Sigmoid colon (tissue), 7 donors: ENCODE measurements around the gene NR3C2. TPM values are rescaled to one million over a fixed set of nuclear protein-coding genes. Genes with fewer than 3 reads are reported as not detected.

Experiments used
- DNase-seq: peaks from one replicate; pipeline ENCODE4 v3.0.0-alpha.2; 2019
- H3K27ac ChIP-seq, 4 donors: fragments of 200-600 bp; sonication (generic); one replicate each; pipeline ENCODE4 v1.5.1; 2016 to 2019; ENCODE audit warnings: mild to moderate bottlenecking in 1 of 4
- H3K27me3 ChIP-seq, 3 donors: fragments of 200-600 bp; sonication (generic); one replicate each; pipeline ENCODE4 v1.5.1; 2019; ENCODE audit warnings: mild to moderate bottlenecking in 1 of 3
- H3K36me3 ChIP-seq, 4 donors: fragments of 200-600 bp; sonication (generic); one replicate each; pipeline ENCODE4 v1.5.1; 2016 to 2019
- H3K4me1 ChIP-seq, 4 donors: fragments of 200-600 bp; sonication (generic); one replicate each; pipeline ENCODE4 v1.5.1; 2017 to 2019
- H3K4me3 ChIP-seq, 4 donors: fragments of 200-600 bp; sonication (generic); one replicate each; pipeline ENCODE4 v1.5.1; 2017 to 2019; ENCODE audit warnings: mild to moderate bottlenecking in 2 of 4, moderate library complexity in 1 of 4
- H3K9me3 ChIP-seq, 4 donors: fragments of 200-600 bp in 3 of 4; sonication (generic) in 3 of 4; one replicate each; pipeline versions ENCODE4 v1.5.1 to v1.6.1; 2013 to 2019
- EP300 ChIP-seq, 4 donors: sonication (generic); formaldehyde crosslinking; IDR thresholded peaks; one replicate each; pipeline ENCODE4 v1.6.1; 2017; ENCODE audit warnings: antibody characterized with exemption in 4 of 4
- POLR2A ChIP-seq, 2 donors: fragments of 450-650 bp; IDR thresholded peaks; one replicate each; pipeline ENCODE4 v1.6.1; 2016; ENCODE audit warnings: antibody characterized with exemption in 2 of 2, mild to moderate bottlenecking in 2 of 2, moderate library complexity in 2 of 2
- POLR2AphosphoS5 ChIP-seq, 4 donors: sonication (generic); formaldehyde crosslinking; IDR thresholded peaks; one replicate each; pipeline ENCODE4 v1.6.1; 2017; ENCODE audit warnings: antibody characterized with exemption in 4 of 4
- WGBS, 2 donors: extraction: QIAGEN DNeasy Blood & Tissue Kit; methylation state at CpG; one replicate each; pipeline ENCODE4 v1.1.7; 2013; 5-methylcytosine and 5-hydroxymethylcytosine counted together
- intact Hi-C: fragments of 100-400 bp; cut with DNase I; formaldehyde crosslinking; loops from one replicate; pipeline ENCODE4 v1.15.1; 2023
- polyA plus RNA-seq, 3 donors: library from polyadenylated mRNA; stranded (reverse); fragments of 200-250 nt; gene quantifications; one replicate each; pipeline ENCODE4 v1.2.3, GENCODE V29; 2013
- total RNA-seq, 4 donors: library from RNA; depleted of rRNA; stranded (reverse); fragments of >200 nt; gene quantifications; one replicate each; pipeline ENCODE4 v1.1.0, GENCODE V29; 2016
- TF ChIP-seq, protein P1 (sequence below), 4 experiments: fragments of 450-650 bp in 3 of 4; fragments of 200-600 bp in 1 of 4; IDR thresholded peaks; one replicate each; pipeline ENCODE4 v1.5.1; 2016 to 2019; ENCODE audit warnings: antibody characterized with exemption in 4 of 4, mild to moderate bottlenecking in 3 of 4, moderate library complexity in 2 of 4
- donor health status: healthy with polysubstance abuse.
- donor health status: Bipolar disorder and iron deficiency.
- donor health status: healthy.

Gene NR3C2
- total and polyA plus RNA-seq, 7 donors = 15.6 to 34.9 (median 23.4) TPM

DNA sequence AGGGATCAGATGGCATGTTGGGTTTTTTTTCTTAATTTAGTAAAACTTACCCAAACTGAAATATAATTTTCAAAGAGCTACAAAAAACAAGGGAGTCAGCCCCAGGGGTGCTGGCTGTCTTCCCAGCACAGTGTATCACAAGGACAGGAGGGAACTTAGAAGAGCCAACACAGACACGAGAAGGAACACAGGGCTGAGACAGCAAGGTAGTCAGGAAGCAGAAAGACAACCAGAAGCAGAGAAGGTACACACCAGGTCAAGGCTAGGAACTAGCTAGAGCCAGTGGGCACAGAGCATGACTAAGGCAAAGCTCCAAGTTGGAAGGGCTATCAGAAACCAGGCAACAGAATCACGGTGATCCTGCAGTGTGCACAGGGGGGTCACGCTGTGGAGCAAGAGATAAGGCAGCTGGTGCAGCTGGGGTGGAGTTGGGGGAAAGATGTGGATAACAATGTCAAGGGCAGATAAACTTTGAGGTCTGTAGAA is 168.7 kb downstream of the NR3C2 start:
- Histone ChIP-seq H3K27ac (no peak overlapping the region), H3K4me1 (peaks cover 0 to 20% (median 13%) of the 10 kb centered on the region in 4 donors), H3K9me3 (no peaks in the 10 kb centered on the region), H3K4me3 (no peak overlapping the region), H3K27me3 (no peaks in the 10 kb centered on the region), H3K36me3 (no peaks in the 10 kb centered on the region)
- TF ChIP-seq POLR2A (IDR thresholded peaks at IDR 0.05) = no peak
- no peak for TF ChIP-seq POLR2AphosphoS5 (IDR thresholded peaks at IDR 0.05)
- TF ChIP-seq EP300 (IDR thresholded peaks at IDR 0.05) = no peak
- TF ChIP-seq, protein P1, sequence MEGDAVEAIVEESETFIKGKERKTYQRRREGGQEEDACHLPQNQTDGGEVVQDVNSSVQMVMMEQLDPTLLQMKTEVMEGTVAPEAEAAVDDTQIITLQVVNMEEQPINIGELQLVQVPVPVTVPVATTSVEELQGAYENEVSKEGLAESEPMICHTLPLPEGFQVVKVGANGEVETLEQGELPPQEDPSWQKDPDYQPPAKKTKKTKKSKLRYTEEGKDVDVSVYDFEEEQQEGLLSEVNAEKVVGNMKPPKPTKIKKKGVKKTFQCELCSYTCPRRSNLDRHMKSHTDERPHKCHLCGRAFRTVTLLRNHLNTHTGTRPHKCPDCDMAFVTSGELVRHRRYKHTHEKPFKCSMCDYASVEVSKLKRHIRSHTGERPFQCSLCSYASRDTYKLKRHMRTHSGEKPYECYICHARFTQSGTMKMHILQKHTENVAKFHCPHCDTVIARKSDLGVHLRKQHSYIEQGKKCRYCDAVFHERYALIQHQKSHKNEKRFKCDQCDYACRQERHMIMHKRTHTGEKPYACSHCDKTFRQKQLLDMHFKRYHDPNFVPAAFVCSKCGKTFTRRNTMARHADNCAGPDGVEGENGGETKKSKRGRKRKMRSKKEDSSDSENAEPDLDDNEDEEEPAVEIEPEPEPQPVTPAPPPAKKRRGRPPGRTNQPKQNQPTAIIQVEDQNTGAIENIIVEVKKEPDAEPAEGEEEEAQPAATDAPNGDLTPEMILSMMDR (IDR thresholded peaks at IDR 0.05) = no peak
- WGBS, 2 donors = 33 to 38% methylated on average over 3 of the region's 3 CpGs
- DNase-seq = no peak
- intact Hi-C loops = no loop called here

DNA sequence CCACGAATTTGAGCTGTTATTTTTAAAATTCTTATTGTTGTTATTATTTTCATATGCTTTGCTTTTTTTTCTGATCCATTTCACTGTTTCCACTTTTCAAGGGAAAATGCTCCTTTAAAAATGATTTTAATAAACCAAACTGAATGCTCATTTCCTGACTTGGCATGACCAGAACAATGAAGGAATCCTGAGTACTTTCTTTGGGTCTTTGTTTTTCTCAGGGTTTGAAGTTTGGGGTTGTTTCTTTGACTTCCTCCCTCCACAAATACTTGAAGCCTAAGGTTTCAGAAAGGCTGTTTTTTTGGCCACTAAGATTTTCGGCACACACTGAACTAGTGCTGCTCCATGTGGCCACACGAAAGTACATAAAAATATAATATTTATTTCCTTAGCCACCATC is 171.0 kb downstream of the NR3C2 start:
- DNase-seq = no peak
- 86 to 89% methylated on average over 3 of the region's 3 CpGs for WGBS, 2 donors
- TF ChIP-seq EP300 (IDR thresholded peaks at IDR 0.05) (no peak), POLR2AphosphoS5 (IDR thresholded peaks at IDR 0.05) (no peak), POLR2A (IDR thresholded peaks at IDR 0.05) (no peak)
- TF ChIP-seq, protein P1 (IDR thresholded peaks at IDR 0.05) = no peak
- H3K36me3 ChIP-seq = no peaks in the 10 kb centered on the region
- no peaks in the 10 kb centered on the region for H3K9me3 ChIP-seq
- intact Hi-C loops = no loop called here
- H3K27me3 ChIP-seq = no peaks in the 10 kb centered on the region
- no peak overlapping the region for H3K4me3 ChIP-seq
- H3K4me1 ChIP-seq = peaks cover 0 to 20% (median 10%) of the 10 kb centered on the region in 4 donors
- no peak overlapping the region for H3K27ac ChIP-seq

DNA sequence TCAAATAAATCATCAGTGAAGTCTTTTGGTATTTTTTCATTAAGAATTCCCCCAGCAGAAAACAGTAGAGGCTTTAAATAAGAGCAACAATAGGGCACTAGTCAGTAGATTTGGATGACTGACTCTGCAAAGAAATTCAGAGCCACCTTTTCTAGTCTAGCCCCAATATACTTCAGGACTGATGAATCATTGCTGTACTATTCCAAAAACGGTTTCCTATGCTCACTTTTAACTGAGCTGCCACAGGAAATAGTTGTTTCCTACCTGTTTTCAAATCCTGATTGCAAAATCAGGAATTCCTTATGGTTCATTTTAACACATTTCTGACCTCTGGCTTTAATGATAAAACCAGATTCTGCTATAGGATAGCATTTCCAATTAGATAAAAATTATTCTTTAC is 171.6 kb downstream of the NR3C2 start:
- intact Hi-C loops = no loop called here
- H3K27ac ChIP-seq = no peak overlapping the region
- 22 to 28% methylated on average over 1 of the region's 1 CpG for WGBS, 2 donors
- TF ChIP-seq EP300 (IDR thresholded peaks at IDR 0.05) (no peak), POLR2A (IDR thresholded peaks at IDR 0.05) (no peak), POLR2AphosphoS5 (IDR thresholded peaks at IDR 0.05) (no peak)
- TF ChIP-seq, protein P1 (IDR thresholded peaks at IDR 0.05) = no peak
- no peak for DNase-seq
- H3K27me3 ChIP-seq = no peaks in the 10 kb centered on the region
- no peaks in the 10 kb centered on the region for H3K36me3 ChIP-seq
- no peaks in the 10 kb centered on the region for H3K9me3 ChIP-seq
- H3K4me1 ChIP-seq = peaks cover 0 to 20% (median 10%) of the 10 kb centered on the region in 4 donors
- no peak overlapping the region for H3K4me3 ChIP-seq

DNA sequence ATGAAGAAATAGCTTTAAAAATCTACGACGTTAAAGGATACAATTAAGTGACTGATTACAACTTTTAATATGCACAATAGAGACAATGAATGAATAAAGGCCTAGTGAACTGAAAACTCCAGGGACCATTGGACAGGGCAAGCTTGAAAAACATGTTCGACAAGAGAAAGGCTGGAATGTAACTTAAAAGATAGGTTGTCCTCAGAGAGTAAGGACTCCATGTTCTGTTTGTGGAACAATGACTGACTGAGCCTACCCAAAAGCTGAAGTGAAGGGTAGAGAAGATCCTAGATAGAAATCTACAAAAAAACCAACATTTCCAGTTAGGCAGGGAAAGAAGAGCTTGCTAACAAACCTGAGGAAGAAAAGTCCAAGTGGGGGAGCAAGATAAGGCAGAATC is 173.4 kb downstream of the NR3C2 start:
- TF ChIP-seq, protein P1 (IDR thresholded peaks at IDR 0.05) = no peak
- TF ChIP-seq POLR2AphosphoS5 (IDR thresholded peaks at IDR 0.05) (no peak), POLR2A (IDR thresholded peaks at IDR 0.05) (no peak), EP300 (IDR thresholded peaks at IDR 0.05) (no peak)
- no peak overlapping the region for H3K4me3 ChIP-seq

DNA sequence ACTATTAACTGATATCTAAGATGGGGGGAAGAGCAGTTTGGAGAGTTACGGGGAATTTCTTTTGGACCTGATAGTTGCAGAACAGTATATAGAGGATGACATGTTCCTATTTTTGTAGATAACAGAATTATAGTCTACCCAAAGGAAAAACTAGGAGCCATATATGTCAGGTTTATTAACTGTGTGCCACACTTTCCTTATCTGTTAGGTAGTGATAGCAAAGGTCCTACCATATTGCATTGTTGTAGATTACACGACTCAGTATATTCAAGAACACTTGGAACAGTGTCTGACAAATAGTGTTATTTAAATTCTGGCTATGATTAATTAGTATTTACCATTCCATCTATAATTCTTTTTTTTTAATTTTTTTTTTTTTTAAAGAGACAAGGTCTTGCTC is 175.3 kb downstream of the NR3C2 start:
- DNase-seq = no peak
- Histone ChIP-seq H3K36me3 (no peaks in the 10 kb centered on the region), H3K27ac (no peak overlapping the region), H3K9me3 (no peaks in the 10 kb centered on the region), H3K4me1 (peaks cover 0 to 16% (median 10%) of the 10 kb centered on the region in 4 donors), H3K27me3 (no peaks in the 10 kb centered on the region), H3K4me3 (no peak overlapping the region)
- WGBS, 2 donors = 66% methylated on average over 2 of the region's 2 CpGs
- intact Hi-C loops = no loop called here
- TF ChIP-seq EP300 (IDR thresholded peaks at IDR 0.05) (no peak), POLR2AphosphoS5 (IDR thresholded peaks at IDR 0.05) (no peak), POLR2A (IDR thresholded peaks at IDR 0.05) (no peak)
- TF ChIP-seq, protein P1 (IDR thresholded peaks at IDR 0.05) = no peak

More for the DNA sequence above, 173.4 kb downstream of the NR3C2 start:
- Histone ChIP-seq H3K36me3 (no peaks in the 10 kb centered on the region), H3K9me3 (no peaks in the 10 kb centered on the region), H3K4me1 (peaks cover 0 to 16% (median 7%) of the 10 kb centered on the region in 4 donors), H3K27ac (no peak overlapping the region), H3K27me3 (no peaks in the 10 kb centered on the region)
- intact Hi-C loops = no loop called here
- WGBS, 2 donors = 93 to 97% methylated on average over 3 of the region's 3 CpGs
- no peak for DNase-seq
